Measurements from ENCODE around the gene DIP2B. TPM values are rescaled to one million over a fixed set of nuclear protein-coding genes. Genes with fewer than 3 reads are reported as not detected.

Gene DIP2B
- total and polyA plus RNA-seq, 2 donors from 2014 or later: 4.6 to 23.3 TPM

- no peaks in the 10 kb centered on the region for H3K36me3 ChIP-seq (ENCODE audit: control insufficient read depth in 2 of 3, insufficient read depth in 3 of 3, low read length in 3 of 3)
- H3K9ac ChIP-seq (ENCODE audit: low read length in 3 of 3): no peak overlapping the region
- H3K9me3 ChIP-seq (ENCODE audit: control insufficient read depth in 2 of 3, insufficient read depth in 1 of 3, low read length in 3 of 3): no peaks in the 10 kb centered on the region
- no peak overlapping the region for H3K4me3 ChIP-seq (ENCODE audit: low read length in 3 of 3)
- no peak overlapping the region for H3K27ac ChIP-seq (ENCODE audit: low read depth in 2 of 2, low read length in 2 of 2)
- TF ChIP-seq CTCF (IDR thresholded peaks at IDR 0.05; ENCODE audit: borderline replicate concordance, extremely low read depth, insufficient read depth): no peak
- no peak for DNase-seq
- no peaks in the 10 kb centered on the region for H3K27me3 ChIP-seq (ENCODE audit: control insufficient read depth, insufficient read depth, low read length)
- intact Hi-C loops (cut with DNase I): no loop called here
- peaks cover 0 to 7% (median 0%) of the 10 kb centered on the region in 3 donors for H3K4me1 ChIP-seq (ENCODE audit: control insufficient read depth in 2 of 3, insufficient read depth in 2 of 3, low read depth in 1 of 3, low read length in 3 of 3)
- no peak for FAIRE-seq
Measured at GRCh38 chr12:50563434-50563787, 58.6 kb downstream of the DIP2B start.

GRCh38 chr12:50564237-50564947 is 59.6 kb downstream of the DIP2B start:
- no peak overlapping the region for H3K27ac ChIP-seq (ENCODE audit: low read depth in 2 of 2, low read length in 2 of 2)
- intact Hi-C loops (cut with DNase I): no loop called here

GRCh38 chr12:50564948-50565297 is 60.1 kb downstream of the DIP2B start:
- no peak for FAIRE-seq
- intact Hi-C loops (cut with DNase I): no loop called here
- H3K4me1 ChIP-seq (ENCODE audit: control insufficient read depth in 2 of 3, insufficient read depth in 2 of 3, low read depth in 1 of 3, low read length in 3 of 3): peaks cover 0 to 7% (median 0%) of the 10 kb centered on the region in 3 donors

More at GRCh38 chr12:50564237-50564947, 59.6 kb downstream of the DIP2B start:
- H3K4me1 ChIP-seq (ENCODE audit: control insufficient read depth in 2 of 3, insufficient read depth in 2 of 3, low read depth in 1 of 3, low read length in 3 of 3): peaks cover 0 to 7% (median 0%) of the 10 kb centered on the region in 3 donors
- H3K9me3 ChIP-seq (ENCODE audit: control insufficient read depth in 2 of 3, insufficient read depth in 1 of 3, low read length in 3 of 3): no peaks in the 10 kb centered on the region
- FAIRE-seq: no peak
- H3K36me3 ChIP-seq (ENCODE audit: control insufficient read depth in 2 of 3, insufficient read depth in 3 of 3, low read length in 3 of 3): no peaks in the 10 kb centered on the region
- no peak overlapping the region for H3K9ac ChIP-seq (ENCODE audit: low read length in 3 of 3)
- no peak for TF ChIP-seq CTCF (IDR thresholded peaks at IDR 0.05; ENCODE audit: borderline replicate concordance, extremely low read depth, insufficient read depth)
- H3K27me3 ChIP-seq (ENCODE audit: control insufficient read depth, insufficient read depth, low read length): no peaks in the 10 kb centered on the region
- no peak overlapping the region for H3K4me3 ChIP-seq (ENCODE audit: low read length in 3 of 3)
- DNase-seq: no peak

More at GRCh38 chr12:50564948-50565297, 60.1 kb downstream of the DIP2B start:
- H3K27ac ChIP-seq (ENCODE audit: low read depth in 2 of 2, low read length in 2 of 2): no peak overlapping the region
- H3K36me3 ChIP-seq (ENCODE audit: control insufficient read depth in 2 of 3, insufficient read depth in 3 of 3, low read length in 3 of 3): no peaks in the 10 kb centered on the region
- H3K4me3 ChIP-seq (ENCODE audit: low read length in 3 of 3): no peak overlapping the region
- no peak for TF ChIP-seq CTCF (IDR thresholded peaks at IDR 0.05; ENCODE audit: borderline replicate concordance, extremely low read depth, insufficient read depth)
- H3K27me3 ChIP-seq (ENCODE audit: control insufficient read depth, insufficient read depth, low read length): no peaks in the 10 kb centered on the region
- H3K9me3 ChIP-seq (ENCODE audit: control insufficient read depth in 2 of 3, insufficient read depth in 1 of 3, low read length in 3 of 3): no peaks in the 10 kb centered on the region
- no peak for DNase-seq
- H3K9ac ChIP-seq (ENCODE audit: low read length in 3 of 3): no peak overlapping the region
